HCT116 (cell line): ENCODE measurements around the gene AEBP2. TPM values are rescaled to one million over a fixed set of nuclear protein-coding genes. Genes with fewer than 3 reads are reported as not detected.

Source experiments
- ATAC-seq: fragments of 200-7000 bp; cut with Tn5 transposase; 2 replicates; pipeline ENCODE4 v1.9.1; 2020; ENCODE audit warnings: mild to moderate bottlenecking, moderate library complexity
- BruUV-seq: library from RNA; stranded (reverse); fragments of 400-500 nt; replicated peaks from 2 replicates; lab custom pipeline; 2021; lab: Mats Ljungman, UMichigan
- CTCF ChIA-PET: fragments of 300-600 bp; sonication (Branson Sonifier 250); formaldehyde crosslinking; loops from one replicate; lab custom pipeline; 2021; ENCODE audit warnings: antibody characterized with exemption; lab: Charles Lee
- POLR2A ChIA-PET: fragments of 300-600, 350-600 bp; sonication (Branson Sonifier 250); formaldehyde crosslinking; loops from one replicate; lab custom pipeline; 2021; ENCODE audit warnings: antibody characterized with exemption; lab: Charles Lee
- RAD21 ChIA-PET, 2 experiments: fragments of 300-600 bp; sonication (Branson Sonifier 250); formaldehyde crosslinking; loops; one replicate each; lab custom pipeline; 2023; ENCODE audit warnings: low total read pairs in 2 of 2; ENCODE audit not compliant: uncharacterized antibody in 2 of 2, unreplicated experiment in 2 of 2, low non-redundant PET in 1 of 2; lab: Charles Lee
- DNase-seq: peaks from one replicate; pipeline ENCODE4 v3.0.0-alpha.2; 2010; ENCODE audit warnings: low read depth, low spot score
- H2AFZ ChIP-seq: fragments of 200-600 bp; shearing (Covaris generic), sonication (generic); 2 replicates; pipeline ENCODE4 v1.6.1; 2017; ENCODE audit warnings: low read depth, mixed run types, mixed read lengths, antibody characterized with exemption, low read length; ENCODE audit not compliant: poor library complexity, severe bottlenecking
- H3K27ac ChIP-seq: 2 replicates; pipeline ENCODE4 v1.5.1; 2012; ENCODE audit warnings: low read depth, low read length
- H3K27me3 ChIP-seq: fragments of 200-600 bp; sonication (generic); 2 replicates; pipeline ENCODE4 v1.6.1; 2016; ENCODE audit warnings: mixed run types, low read length, mixed read lengths; ENCODE audit not compliant: insufficient read depth
- H3K36me3 ChIP-seq, 2 experiments: fragments of 200-500 bp in 1 of 2; fragments of 200-600 bp in 1 of 2; sonication (Bioruptor generic) in 1 of 2; sonication (generic) in 1 of 2; 2 replicates each; pipeline versions ENCODE4 v1.5.1 to v1.6.1; 2014 to 2016; ENCODE audit warnings: low read length in 2 of 2, inconsistent platforms in 1 of 2, mixed read lengths in 1 of 2, mixed run types in 1 of 2; ENCODE audit not compliant: insufficient read depth in 2 of 2, control insufficient read depth in 1 of 2
- H3K4me1 ChIP-seq, 2 experiments: fragments of 200-600 bp in 1 of 2; sonication (generic) in 1 of 2; 2 replicates each; pipeline versions ENCODE4 v1.5.1 to v1.6.1; 2012 to 2017; ENCODE audit warnings: low read length in 2 of 2, inconsistent platforms in 1 of 2, mild to moderate bottlenecking in 1 of 2, mixed read lengths in 1 of 2, mixed run types in 1 of 2, moderate library complexity in 1 of 2; ENCODE audit not compliant: insufficient read depth in 2 of 2, control insufficient read depth in 1 of 2
- H3K4me2 ChIP-seq: fragments of 200-600 bp; sonication (generic); 2 replicates; pipeline ENCODE4 v1.6.1; 2017; ENCODE audit warnings: mixed run types, low read length, mixed read lengths
- H3K4me3 ChIP-seq, 2 experiments: fragments of 200-600 bp in 1 of 2; sonication (generic) in 1 of 2; replicated peaks in 1 of 2; 2 replicates each; pipeline ENCODE4 v1.5.1; 2011 to 2016; ENCODE audit warnings: low read length in 2 of 2, control low read depth in 1 of 2, low read depth in 1 of 2, mild to moderate bottlenecking in 1 of 2, mixed read lengths in 1 of 2, mixed run types in 1 of 2
- H3K79me2 ChIP-seq: fragments of 200-600 bp; sonication (generic); 2 replicates; pipeline ENCODE4 v1.6.1; 2017; ENCODE audit warnings: mild to moderate bottlenecking, mixed run types, low read length, moderate library complexity, mixed read lengths; ENCODE audit not compliant: insufficient read depth
- H3K9ac ChIP-seq: fragments of 200-600 bp; sonication (generic); 2 replicates; pipeline ENCODE4 v1.6.1; 2016; ENCODE audit warnings: low read length, mixed read lengths
- H3K9me2 ChIP-seq: fragments of 200-600 bp; sonication (generic), shearing (Covaris generic); 2 replicates; pipeline ENCODE4 v1.6.1; 2017; ENCODE audit warnings: mixed run types, mild to moderate bottlenecking, moderate library complexity; ENCODE audit not compliant: insufficient read depth
- H3K9me3 ChIP-seq, 2 experiments: fragments of 200-500 bp in 1 of 2; fragments of 200-600 bp in 1 of 2; sonication (Bioruptor generic) in 1 of 2; sonication (generic) in 1 of 2; 2 replicates each; pipeline ENCODE4 v1.6.1; 2014 to 2017; ENCODE audit warnings: low read length in 2 of 2, mixed read lengths in 2 of 2, inconsistent platforms in 1 of 2, low read depth in 1 of 2, mild to moderate bottlenecking in 1 of 2, mixed run types in 1 of 2, moderate library complexity in 1 of 2; ENCODE audit not compliant: control insufficient read depth in 1 of 2, insufficient read depth in 1 of 2
- H4K20me1 ChIP-seq: fragments of 200-600 bp; sonication (generic), shearing (Covaris generic); 2 replicates; pipeline ENCODE4 v1.6.1; 2017; ENCODE audit warnings: mixed run types, mild to moderate bottlenecking, moderate library complexity; ENCODE audit not compliant: insufficient read depth
- CBX3 ChIP-seq: IDR thresholded peaks from 2 replicates; pipeline ENCODE4 v1.6.1; 2012; ENCODE audit warnings: low read depth
- CEBPB ChIP-seq: IDR thresholded peaks from 2 replicates; pipeline ENCODE4 v1.6.1; 2012; ENCODE audit warnings: low read depth
- EZH2 ChIP-seq: fragments of 200-600 bp; sonication (generic); IDR thresholded peaks from 2 replicates; pipeline ENCODE4 v1.6.1; 2017; ENCODE audit warnings: antibody characterized with exemption, mixed run types
- EZH2phosphoT487 ChIP-seq: fragments of 200-600 bp; IDR thresholded peaks from 2 replicates; pipeline ENCODE4 v1.6.1; 2018; ENCODE audit warnings: antibody characterized with exemption, borderline replicate concordance
- JUND ChIP-seq: IDR thresholded peaks from 2 replicates; pipeline ENCODE4 v1.6.1; 2012
- POLR2AphosphoS5 ChIP-seq: IDR thresholded peaks from 2 replicates; pipeline ENCODE4 v1.6.1; 2011; ENCODE audit warnings: mild to moderate bottlenecking, low read depth, low read length, moderate library complexity
- SRF ChIP-seq: IDR thresholded peaks from 2 replicates; pipeline ENCODE4 v1.6.1; 2012; ENCODE audit warnings: low read depth
- ZNF274 ChIP-seq: fragments of 200-500 bp; sonication (Bioruptor generic); IDR thresholded peaks from 2 replicates; pipeline ENCODE4 v1.6.1; 2014; ENCODE audit warnings: mild to moderate bottlenecking, low read depth, low read length, inconsistent platforms
- intact Hi-C: fragments of 100-400 bp; cut with micrococcal nuclease; formaldehyde crosslinking; loops from 2 replicates; pipeline ENCODE4 v1.10.0; 2022
- total RNA-seq: library from RNA; stranded (reverse); gene quantifications from one replicate; pipeline ENCODE4 v1.2.1, GENCODE V29; 2021; ENCODE audit not compliant: unreplicated experiment
- TF ChIP-seq, protein P1 (sequence below): IDR thresholded peaks from 2 replicates; pipeline ENCODE4 v1.6.1; 2011; ENCODE audit warnings: mild to moderate bottlenecking, low read length, moderate library complexity; ENCODE audit not compliant: insufficient replicate concordance; ENCODE audit errors: extremely low read depth
- TF ChIP-seq, protein P2 (sequence below), 3 experiments: fragments of 200-600 bp in 1 of 3; sonication (generic) in 1 of 3; IDR thresholded peaks in 2 of 3; conservative IDR thresholded peaks in 1 of 3; 2 replicates each; pipeline ENCODE4 v1.5.1; 2012 to 2017; ENCODE audit warnings: low read depth in 2 of 3, low read length in 2 of 3, antibody characterized with exemption in 1 of 3, borderline replicate concordance in 1 of 3, control low read depth in 1 of 3, mild to moderate bottlenecking in 1 of 3, mixed read lengths in 1 of 3, mixed run types in 1 of 3, moderate library complexity in 1 of 3; ENCODE audit not compliant: insufficient read depth in 1 of 3
- TF ChIP-seq, protein P3 (sequence below): IDR thresholded peaks from 2 replicates; pipeline ENCODE4 v1.6.1; 2012

The AEBP2 gene
- total RNA-seq, 1 experiment from 2014 or later: 44.6 TPM

DNA sequence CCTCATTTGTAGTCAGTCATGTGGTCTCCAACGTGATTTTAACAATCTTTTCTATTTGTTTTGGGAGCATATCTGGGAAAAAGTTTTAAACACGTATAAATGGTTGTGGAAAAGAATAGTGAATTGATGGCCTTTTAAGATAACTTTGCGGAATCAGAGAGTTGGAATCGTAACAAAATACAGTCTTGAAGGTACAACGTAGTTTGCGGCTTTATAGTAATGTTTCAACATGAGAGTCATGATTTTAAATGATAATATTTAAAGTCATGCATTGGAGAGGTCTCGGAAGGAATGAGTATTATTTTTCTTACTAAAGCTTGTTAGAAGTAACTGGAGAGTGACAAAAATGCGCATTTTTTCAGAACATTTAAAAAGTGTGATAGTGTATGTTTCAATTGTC, 1.6 kb downstream of the AEBP2 start:
- no peak for ATAC-seq
- ChIA-PET RAD21 (interaction anchor here in 1 of 2 experiments (0.7 kb wide), 1 partner anchor 66 kb away, joined by 3 read pairs; no protein-coding TSS in a partner anchor), CTCF (no interaction called here), POLR2A (interaction anchor here (1.1 kb wide), 1 partner anchor 9 kb away, joined by 3 read pairs; no protein-coding TSS in a partner anchor)
- H3K27ac ChIP-seq: no peak overlapping the region
- peak overlapping the region; percentile 76 for H3K4me2 ChIP-seq
- H3K36me3 ChIP-seq: 0 out of 4 replicates have a peak, but pooled peaks cover 0 to 2% of the 10 kb centered on the region in 2 experiments
- peaks cover 62% of the 10 kb centered on the region for H3K79me2 ChIP-seq
- DNase-seq: no peak
- peak overlapping the region; percentile 86 to 92 for H3K4me3 ChIP-seq
- H3K9me3 ChIP-seq: no peaks in the 10 kb centered on the region
- intact Hi-C loops: no loop called here
- BruUV-seq: no TSS peak
- H3K4me1 ChIP-seq: peaks cover 5 to 8% of the 10 kb centered on the region in 2 experiments; a peak in 3 of 4 replicates
- H3K9me2 ChIP-seq: no peaks in the 10 kb centered on the region
- no peaks in the 10 kb centered on the region for H3K27me3 ChIP-seq
- H2AFZ ChIP-seq: no peak overlapping the region
- no peak for TF ChIP-seq CBX3
- TF ChIP-seq, protein P1, sequence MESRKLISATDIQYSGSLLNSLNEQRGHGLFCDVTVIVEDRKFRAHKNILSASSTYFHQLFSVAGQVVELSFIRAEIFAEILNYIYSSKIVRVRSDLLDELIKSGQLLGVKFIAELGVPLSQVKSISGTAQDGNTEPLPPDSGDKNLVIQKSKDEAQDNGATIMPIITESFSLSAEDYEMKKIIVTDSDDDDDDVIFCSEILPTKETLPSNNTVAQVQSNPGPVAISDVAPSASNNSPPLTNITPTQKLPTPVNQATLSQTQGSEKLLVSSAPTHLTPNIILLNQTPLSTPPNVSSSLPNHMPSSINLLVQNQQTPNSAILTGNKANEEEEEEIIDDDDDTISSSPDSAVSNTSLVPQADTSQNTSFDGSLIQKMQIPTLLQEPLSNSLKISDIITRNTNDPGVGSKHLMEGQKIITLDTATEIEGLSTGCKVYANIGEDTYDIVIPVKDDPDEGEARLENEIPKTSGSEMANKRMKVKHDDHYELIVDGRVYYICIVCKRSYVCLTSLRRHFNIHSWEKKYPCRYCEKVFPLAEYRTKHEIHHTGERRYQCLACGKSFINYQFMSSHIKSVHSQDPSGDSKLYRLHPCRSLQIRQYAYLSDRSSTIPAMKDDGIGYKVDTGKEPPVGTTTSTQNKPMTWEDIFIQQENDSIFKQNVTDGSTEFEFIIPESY: no peak
- H3K9ac ChIP-seq: peak overlapping the region; percentile 96
- H4K20me1 ChIP-seq: peaks cover 3% of the 10 kb centered on the region; the same call in 1 of the 2 replicates

DNA sequence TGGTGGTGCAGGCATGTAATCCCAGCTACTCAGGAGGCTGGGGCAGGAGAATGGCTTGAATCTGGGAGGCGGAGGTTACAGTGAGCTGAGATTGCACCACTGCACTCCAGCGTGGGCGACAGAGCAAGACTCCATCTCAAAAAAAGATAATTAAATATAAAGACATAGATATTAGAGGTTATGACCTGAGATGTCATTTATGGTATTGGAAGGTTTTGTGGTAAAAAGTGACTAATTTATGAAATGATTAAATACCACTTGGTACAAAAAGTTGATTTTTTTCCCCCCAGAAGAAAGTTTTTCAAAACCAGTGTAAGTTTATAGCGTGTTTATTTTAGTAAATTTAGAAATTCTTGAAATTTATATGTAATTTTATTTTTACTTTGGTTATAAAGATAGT, 4.3 kb downstream of the AEBP2 start:
- RAD21 ChIA-PET: no interaction called here
- Histone ChIP-seq H3K4me1 (peaks cover 5 to 8% of the 10 kb centered on the region in 2 experiments; a peak in 3 of 4 replicates), H2AFZ (no peak overlapping the region), H3K4me3 (no peak overlapping the region), H4K20me1 (peaks cover 11% of the 10 kb centered on the region; the same call in 1 of the 2 replicates), H3K4me2 (no peak overlapping the region), H3K36me3 (0 out of 4 replicates have a peak, but pooled peaks cover 0 to 2% of the 10 kb centered on the region in 2 experiments), H3K9me3 (no peaks in the 10 kb centered on the region), H3K27ac (no peak overlapping the region), H3K27me3 (no peaks in the 10 kb centered on the region), H3K79me2 (peaks cover 88% of the 10 kb centered on the region), H3K9me2 (no peaks in the 10 kb centered on the region), H3K9ac (no peak overlapping the region)
- intact Hi-C loops: no loop called here
- CTCF ChIA-PET: no interaction called here
- POLR2A ChIA-PET: no interaction called here
- DNase-seq (no peak), ATAC-seq (no peak)
- TF ChIP-seq CEBPB (no peak), EZH2phosphoT487 (no peak), SRF (no peak), CBX3 (no peak), POLR2AphosphoS5 (no peak), JUND (no peak), EZH2 (no peak), ZNF274 (no peak)
- TF ChIP-seq, protein P2, sequence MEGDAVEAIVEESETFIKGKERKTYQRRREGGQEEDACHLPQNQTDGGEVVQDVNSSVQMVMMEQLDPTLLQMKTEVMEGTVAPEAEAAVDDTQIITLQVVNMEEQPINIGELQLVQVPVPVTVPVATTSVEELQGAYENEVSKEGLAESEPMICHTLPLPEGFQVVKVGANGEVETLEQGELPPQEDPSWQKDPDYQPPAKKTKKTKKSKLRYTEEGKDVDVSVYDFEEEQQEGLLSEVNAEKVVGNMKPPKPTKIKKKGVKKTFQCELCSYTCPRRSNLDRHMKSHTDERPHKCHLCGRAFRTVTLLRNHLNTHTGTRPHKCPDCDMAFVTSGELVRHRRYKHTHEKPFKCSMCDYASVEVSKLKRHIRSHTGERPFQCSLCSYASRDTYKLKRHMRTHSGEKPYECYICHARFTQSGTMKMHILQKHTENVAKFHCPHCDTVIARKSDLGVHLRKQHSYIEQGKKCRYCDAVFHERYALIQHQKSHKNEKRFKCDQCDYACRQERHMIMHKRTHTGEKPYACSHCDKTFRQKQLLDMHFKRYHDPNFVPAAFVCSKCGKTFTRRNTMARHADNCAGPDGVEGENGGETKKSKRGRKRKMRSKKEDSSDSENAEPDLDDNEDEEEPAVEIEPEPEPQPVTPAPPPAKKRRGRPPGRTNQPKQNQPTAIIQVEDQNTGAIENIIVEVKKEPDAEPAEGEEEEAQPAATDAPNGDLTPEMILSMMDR (IDR thresholded peaks at IDR 0.05 in 2 of 3, conservative IDR thresholded peaks at IDR 0.05 in 1 of 3; ENCODE audit: borderline replicate concordance in 1 of 3, insufficient read depth in 1 of 3, low read depth in 2 of 3, low read length in 2 of 3): no peak
- TF ChIP-seq, protein P1: no peak
- TF ChIP-seq, protein P3, sequence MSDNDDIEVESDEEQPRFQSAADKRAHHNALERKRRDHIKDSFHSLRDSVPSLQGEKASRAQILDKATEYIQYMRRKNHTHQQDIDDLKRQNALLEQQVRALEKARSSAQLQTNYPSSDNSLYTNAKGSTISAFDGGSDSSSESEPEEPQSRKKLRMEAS: no peak
- no TSS peak for BruUV-seq
